HG03108 (cell line): ENCODE results near the gene SETD1A.
A peak's percentile ranks its signal among the peaks of the same experiment; 100 is the strongest.

Source experiments
- ATAC-seq: cut with Tn5 transposase; IDR thresholded peaks from one replicate; pipeline ENCODE4 v1.9.1; 2021; ENCODE audit warnings: moderate library complexity; ENCODE audit not compliant: unreplicated experiment

The SETD1A gene

DNA sequence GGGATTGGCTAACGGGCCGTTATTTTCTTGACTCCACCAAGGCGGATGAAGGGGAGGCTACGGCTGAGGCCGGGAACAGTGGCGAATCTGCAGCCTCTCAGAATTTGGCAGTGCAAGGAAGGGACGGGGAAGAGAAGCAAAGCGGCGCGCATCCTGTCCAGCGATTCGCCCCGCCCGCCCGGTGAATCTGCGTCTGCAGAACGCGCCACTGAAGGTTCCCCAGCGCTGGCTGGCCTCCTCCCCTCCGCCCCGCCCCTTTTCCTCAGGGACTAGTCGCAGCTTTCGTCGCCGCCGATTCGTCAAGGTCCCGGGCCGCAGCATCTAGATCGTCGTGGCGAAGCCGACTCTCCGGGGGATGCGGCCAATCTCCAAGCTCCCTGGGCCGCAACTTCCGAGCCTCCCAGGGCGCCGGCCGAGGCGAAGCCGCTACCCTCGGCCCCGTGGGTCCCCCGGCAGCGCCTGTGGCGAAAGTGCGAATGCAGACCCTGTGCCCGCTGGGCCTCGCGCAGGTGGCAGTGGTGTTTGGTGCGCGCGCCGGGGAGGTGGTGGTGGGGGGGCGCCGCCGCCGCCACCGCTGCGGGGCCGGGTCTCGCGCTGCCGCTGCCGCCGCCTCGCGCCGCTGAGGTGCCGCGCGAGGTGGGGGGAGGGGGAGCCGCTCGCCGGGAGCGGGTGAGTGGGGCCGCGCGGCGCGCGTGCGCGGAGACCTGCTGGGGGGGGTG is at the start of gene SETD1A:
SETD1A (plus strand) TSS at position 299 of the 719 bp plus-strand sequence. CDS start 978 bp downstream, outside the sequence.
- ATAC-seq: peak; percentile 62

DNA sequence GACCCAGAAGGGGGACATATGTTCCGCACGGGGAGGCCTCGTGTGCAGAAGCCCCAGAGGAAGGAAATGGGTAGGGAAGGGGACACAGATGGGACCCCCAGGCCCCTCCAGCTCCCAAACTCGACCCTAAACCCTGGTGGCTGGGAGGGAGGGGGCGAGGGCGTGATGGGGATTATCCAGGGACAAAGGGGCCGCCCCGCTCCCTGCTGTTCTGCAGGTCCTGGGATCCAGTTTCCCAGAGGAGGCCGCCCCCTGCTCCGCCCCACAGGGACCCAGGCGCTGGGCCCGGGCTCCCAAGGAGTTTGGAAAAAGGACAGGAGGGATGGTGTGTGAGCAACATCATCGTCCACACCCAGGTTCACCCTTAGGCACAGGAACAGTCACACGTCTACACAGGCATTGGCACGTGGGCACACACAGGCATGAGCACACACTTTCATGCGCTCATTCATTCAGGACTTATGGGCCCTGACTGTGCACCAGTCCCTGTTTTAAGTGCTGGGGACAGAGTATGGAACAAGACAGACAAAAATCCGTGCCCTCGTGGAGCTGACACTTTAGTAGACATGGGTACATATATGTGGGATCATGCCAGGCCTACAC is 47.0 kb upstream of the SETD1A start:
- ATAC-seq: no peak

DNA sequence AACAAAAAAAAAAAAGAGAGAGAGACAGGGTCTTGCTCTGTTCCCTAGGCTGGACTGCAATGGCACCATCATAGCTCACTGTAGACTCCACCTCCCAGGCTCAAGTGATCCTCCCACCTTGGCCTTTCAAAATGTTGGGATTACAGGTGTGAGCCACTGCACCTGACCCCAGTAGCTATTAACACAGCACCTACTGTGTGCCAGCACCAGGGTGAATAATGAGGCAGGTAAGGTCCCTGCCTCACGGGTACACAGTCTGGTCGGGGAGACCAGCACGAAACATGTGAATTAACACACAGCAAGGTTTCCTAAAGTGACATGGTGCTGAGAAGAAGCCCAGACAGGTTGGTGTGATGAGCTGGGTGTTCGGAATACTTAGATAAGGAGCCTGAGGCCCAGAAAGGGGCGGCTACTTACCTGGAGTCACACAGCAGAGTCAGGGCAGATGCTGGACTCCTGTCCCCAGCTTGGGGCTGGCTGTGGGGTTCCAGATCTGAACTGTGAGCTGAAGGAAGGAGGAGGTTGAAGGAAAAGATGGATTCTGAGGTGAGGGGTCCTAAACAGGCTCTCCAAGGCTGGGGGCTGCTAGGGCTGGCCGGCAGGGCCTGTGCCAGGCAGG is 44.7 kb upstream of the SETD1A start:
- no peak for ATAC-seq

DNA sequence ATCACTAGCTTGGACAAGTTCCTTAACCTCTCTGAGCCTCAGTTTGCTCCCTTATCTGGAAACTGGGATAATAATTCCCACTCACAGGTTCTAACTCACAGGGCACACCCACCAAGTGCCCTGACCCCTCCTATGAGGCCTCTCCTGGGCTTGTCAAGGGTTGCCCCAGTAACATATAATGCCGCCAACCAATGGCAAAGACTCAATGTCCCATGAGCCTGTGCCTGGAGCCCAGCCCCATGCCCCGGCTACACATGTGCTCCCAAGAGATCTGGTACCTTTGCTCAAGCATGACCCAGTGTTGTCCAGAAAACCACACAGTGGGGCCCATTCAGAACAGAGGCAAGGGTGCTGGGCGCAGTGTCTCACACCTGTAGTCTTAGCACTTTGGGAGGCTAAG is 42.7 kb upstream of the SETD1A start:
- ATAC-seq: no peak

DNA sequence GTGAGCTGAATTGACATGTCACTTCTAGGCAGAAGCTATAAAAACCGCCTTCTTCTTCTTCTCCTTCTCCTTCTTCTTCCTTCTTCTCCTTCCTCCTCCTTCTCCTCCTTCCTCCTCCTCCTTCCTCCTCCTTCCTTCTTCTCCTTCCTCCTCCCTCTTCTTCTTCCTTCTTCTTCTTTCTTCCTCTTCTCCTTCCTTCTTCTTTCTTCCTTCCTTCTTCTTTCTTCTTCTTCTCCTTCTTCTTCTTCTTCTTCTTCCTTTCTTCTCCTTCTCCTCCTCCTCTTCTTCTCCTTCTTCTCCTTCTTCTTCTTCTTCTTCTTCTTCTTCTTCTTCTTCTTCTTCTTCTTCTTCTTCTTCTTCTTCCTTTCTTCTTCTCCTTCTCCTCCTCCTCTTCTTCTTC is 38.9 kb upstream of the SETD1A start:
- no peak for ATAC-seq

DNA sequence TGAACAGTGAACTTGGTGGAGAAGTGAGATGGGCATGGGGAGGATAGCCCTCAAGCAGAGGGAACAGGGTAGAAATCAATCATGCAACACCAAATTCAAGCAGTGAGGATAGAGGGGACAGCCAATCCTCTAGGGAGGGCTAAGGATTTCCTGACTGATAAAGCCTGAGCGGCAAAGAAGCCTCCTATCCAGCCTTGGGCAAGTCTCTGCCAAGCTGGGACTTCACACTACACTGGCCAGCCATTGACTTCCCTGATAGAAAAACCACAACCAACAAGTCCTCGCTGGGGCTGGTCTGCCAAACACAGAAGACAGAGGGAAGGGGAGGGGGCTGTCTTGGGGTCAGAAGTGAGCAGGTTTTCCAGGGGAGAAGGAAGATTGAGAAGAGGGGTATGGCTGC is 36.7 kb upstream of the SETD1A start:
- ATAC-seq: no peak

DNA sequence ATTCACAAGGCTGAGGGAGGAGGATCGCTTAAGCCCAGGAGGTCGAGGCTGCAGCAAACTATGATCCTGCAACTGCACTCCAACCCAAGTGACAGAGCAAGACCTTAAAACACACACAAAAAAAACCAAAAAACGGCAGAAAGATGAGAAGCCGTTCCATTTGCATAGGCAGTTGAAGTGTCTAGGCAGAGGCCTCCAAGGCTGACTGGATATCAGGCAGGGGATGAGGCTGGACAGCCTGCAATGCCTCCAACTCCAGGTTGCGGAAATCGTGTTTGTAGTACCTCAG is 36.2 kb upstream of the SETD1A start:
- no peak for ATAC-seq

DNA sequence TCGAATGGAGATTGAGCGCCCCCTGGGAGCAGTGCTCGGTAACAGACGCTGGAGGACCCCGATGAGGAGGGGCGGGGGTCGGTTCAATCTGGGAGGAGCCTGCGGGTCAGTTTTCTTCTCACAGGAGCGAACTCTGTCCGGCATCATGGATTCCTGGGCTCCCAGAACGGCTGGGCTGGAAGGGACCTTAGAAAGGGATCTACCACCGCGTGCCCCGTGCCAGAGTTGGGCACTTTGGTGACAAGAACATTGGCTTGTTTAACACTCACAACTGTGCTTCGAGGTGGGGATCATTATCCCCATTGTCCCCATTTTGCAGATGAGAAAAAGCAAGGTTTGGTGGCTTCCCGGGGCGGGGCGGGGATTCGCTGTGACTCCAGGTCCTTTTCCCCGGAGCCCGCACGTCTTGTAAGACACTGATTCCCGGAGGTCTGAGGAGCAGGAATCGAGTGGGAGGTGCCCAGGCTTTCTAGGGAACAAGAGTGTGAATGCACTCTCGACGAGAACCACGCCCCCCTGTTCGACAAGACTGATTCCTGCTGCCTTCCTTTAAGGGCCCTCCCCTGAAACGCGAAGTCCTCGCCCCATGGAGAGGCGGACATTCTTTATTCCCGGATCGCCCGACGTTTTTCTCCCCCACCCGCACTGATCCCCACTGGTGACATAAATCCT is 35.7 kb upstream of the SETD1A start:
- peak; percentile 1 for ATAC-seq

DNA sequence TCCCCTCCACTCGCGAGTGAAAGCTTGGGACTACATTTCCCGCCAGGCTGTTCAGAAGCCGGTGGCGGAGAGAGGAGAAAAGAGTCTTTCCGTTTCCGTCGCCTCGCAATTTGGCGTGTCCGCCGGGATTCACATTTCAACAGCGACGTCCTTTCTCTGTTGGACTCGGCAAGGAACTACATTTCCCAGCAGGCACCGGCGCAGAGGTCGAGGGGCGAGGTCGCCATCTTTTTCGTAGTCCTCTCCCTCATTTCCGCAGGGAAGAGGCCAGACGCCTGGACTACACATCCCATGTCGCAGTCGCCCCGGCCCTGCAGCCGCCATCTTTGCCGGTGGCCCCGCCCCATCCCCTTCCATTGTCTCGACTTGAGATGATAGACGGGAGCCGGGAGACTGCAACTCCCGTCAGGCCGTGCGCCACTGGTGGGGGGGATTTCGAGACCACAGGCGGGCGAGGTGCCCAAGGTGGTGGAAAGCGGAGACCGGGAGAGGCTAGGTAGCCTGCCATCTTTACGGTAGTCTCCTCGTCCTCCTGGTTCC is 35.1 kb upstream of the SETD1A start:
- peak; percentile 63 for ATAC-seq

DNA sequence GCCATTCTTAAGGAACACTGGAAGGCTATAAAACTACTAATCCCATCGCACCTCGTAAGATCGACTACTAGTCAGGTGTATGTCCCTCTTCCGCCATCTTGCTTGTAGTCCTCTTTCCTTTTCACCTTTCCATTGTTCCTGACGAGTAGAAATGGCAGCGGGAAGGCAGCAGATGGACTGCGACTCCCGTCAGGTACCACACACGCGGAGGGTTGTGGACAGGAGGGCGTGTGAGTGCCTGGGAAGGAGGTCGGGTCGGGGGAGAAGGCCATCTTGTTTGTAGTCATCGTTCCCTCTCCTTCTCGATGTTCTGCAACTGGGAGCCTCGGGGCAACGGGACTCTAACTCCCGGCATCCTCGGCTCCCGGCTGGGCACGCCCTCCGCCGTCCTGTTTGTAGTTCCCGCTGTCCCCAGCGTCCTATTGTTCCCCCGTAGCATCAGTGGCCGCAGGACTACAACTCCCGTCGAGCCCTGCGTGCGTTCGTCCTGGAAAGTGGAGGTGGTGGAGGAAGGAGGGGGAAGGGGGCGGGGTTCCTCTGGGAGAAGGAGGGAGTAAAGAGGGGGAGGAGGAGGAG is 34.5 kb upstream of the SETD1A start:
- peak; percentile 66 for ATAC-seq

DNA sequence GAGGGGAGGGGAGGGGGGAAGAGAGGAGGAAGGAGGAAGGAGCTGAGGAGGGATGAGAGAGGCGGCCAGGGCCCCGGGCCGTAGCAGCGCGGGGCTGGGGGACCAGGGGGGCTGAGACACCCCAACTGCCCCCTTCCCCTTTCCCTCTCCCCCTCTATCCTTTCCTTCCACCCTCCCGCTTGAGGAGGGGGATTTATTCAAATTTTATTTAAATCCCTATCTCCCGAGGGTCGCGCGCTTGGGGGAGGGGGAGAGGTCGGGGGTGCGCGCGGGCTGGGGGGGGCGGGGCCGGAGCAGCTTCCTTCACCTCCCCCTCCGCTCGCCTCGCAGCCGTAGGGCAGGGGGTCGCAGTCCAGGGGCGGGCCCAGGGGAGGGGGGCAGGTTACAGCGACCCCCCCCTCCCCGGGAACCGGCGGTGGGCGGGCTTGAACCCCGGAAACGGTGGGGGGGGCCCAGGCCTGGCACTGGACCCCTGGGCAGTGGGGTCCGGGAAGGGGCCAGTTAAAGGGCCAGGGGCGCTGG is 33.9 kb upstream of the SETD1A start, which contains the start of gene FBXL19:
FBXL19 (plus strand) TSS at position 19 of the 522 bp plus-strand sequence. CDS start 2,183 bp downstream, outside the sequence.
- no peak for ATAC-seq

DNA sequence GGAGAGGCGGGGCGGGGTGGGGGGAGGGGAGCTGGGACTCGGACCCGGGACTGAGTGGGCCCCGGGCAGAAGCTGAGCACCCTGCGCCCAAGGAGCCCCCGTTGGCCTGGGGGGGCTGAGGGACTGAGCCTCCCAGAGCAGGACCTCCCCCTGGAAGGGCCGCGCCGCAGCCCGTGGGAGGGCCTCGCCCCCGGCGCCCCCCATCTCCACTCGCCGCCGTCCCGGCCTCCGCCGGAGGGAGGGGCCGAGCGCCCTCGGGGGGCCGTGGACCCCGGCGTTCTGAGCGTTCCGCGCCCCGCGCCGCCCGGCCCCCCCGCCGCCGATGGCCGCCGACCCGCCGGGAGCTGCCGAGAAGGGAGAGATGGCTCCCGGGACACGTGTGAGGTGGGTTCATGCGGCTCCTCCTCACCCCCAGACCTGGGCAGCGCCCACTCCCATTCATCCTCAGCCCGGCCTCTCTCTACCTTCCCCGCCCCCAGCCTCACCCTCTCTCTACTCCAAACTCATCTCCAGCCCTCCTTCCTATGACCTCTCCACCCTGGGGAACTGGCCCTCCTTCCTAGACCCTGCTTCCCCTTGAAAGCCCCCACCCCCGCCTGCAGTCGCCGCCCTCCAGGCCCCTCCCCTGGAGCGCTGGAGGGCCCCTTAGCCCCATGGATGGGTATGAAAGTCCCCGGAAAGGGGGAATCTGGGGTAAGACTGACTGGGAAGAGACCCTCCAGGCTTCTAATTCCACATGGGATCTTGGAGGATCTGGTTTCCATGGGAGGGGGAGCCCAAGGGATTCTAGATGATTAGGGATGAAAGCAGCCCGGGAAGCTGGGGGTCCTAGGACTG is 33.3 kb upstream of the SETD1A start:
- no peak for ATAC-seq

DNA sequence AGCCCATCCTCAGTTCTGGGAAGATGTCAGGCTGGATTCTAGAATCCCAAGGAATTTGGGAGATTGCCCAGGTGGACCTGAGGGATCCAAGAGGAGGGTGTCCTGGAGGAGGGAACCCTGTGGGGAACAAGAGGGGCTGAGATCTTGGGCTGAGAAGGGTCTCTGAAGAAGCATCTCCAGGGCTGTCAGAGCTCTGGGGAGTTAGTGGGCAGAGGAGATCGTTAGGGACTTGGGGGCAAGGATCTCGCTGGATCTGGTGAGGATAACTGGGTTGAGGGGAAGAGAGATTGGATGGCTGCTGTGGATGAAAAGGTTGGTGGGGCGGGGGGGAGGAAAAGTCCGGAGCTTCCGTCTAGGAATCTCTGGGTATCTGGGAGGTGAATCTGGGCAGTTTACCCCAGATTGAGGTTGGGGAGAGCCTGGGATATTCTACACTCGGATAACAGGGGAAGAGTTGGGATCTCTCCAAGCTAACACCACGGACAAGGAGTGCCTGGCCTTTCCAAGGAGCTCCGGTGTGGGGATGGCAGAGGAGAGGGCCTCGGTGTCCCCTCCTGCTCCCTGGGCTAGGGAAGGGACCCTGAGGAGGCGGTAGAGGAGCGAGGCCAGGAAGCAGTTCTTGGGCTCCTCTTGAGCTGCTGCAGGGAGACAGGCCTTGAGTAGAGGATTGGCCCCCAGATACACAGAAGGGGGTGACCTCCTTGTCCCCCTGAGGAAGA is 32.5 kb upstream of the SETD1A start:
- ATAC-seq: no peak

DNA sequence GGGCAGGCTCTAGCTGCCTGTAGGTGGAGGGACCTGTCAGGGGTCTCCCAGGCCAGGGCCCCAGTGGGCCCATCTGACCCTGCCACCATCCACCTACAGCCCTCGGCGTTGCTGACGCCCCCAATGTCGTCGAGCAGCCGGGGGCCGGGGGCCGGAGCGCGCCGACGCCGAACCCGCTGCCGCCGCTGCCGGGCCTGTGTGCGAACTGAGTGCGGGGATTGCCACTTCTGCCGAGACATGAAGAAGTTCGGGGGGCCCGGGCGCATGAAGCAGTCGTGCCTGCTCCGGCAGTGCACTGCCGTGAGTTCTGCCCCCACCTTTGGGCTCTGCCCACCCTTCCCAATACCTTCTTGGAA is 31.9 kb upstream of the SETD1A start:
- no peak for ATAC-seq

DNA sequence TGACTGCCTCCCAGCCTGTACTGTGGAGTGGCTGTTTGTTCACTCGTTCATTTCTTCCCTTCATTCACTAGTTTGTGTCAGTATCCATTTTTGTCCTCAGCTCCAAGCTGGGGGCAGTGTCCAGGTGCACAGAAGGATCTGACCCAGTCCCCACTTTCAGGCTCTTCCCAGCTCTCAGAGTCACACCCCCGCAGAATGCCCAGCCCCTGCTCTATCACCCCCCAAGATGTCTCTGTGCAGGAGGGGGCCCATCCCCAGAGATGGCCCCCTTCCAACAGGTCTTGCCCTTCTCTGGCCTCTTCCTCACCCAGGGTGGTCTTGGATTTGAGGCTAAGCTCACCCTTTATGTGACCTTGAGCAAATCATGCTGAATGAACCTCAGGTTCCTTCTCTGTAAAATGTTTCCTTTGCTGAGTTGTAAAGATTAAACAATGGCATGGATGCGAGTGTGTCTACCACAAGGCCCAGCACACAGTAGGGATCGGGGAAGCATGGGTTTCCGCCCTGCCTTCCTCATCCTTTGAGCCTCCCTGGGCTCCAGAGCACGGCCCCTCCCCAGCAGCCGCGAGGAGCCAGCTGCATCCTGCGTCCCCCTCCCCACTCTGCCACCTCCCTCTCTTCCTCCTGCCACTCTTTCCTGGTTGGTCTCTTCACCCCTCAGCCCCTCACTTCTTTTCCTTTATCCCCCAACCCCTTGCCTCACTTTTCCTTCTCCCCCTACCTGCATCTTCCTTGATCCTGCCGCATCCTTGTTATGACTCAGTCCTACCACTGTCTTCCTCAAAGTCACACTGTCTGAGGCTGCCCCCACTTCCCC is 31.4 kb upstream of the SETD1A start:
- ATAC-seq: no peak

DNA sequence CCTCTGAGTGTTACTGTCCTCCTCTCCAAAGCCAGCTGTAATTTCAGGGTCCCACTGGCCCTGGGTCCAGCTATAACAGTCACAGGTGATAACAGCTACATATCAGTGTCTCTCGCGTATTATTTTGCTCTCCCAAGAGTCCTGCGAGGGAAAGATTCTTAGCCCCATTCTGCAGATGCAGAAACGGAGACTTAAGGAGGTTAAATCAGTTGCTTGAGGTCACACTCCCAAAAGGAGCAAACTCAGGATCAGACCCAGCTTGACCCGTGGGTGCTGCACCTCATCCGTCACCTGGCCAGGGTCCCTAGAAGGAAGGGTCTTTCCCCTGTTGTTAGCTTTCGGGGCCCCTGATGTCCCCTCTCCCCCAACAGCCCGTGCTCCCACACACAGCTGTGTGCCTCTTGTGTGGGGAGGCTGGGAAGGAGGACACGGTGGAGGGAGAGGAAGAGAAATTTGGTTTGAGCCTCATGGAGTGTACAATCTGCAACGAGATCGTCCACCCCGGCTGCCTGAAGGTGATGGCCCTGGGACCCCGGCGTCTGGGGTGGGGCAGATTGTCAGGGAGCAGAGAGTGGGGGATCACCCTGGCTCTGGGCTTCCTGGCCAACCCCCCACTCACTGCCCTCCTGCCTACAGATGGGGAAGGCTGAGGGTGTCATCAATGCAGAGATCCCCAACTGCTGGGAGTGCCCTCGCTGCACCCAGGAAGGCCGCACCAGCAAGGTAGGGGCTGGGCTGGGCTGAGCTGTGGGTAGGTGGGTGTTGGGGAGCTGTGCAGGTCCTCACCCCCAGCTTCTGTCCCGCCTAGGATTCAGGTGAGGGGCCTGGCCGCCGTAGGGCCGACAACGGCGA is 30.4 kb upstream of the SETD1A start:
- ATAC-seq: no peak

DNA sequence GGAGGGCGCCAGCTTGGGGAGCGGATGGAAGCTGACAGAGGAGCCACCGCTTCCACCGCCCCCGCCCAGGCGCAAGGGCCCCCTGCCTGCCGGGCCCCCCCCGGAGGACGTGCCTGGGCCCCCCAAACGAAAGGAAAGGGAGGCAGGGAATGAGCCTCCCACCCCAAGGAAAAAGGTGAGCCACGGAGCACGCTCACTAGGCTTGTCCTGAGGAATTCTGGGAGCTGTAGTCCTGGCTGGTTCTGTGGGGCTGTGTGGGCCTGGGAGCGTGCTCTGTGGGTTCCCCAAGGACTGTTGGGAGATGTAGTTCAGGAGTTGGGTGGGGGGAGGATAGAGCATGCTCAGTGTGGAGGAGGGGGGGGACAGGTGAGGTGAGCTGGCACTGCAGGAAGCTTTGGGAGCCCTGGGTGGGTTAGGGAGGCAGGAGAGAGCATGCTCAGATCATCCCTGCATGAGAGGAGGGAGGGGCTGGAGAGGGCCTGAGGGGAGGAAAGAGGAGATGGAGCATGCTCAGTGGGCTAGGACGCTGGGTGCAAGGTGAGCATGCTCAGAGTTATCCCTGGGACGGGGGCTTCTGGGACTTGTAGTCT is 29.7 kb upstream of the SETD1A start:
- no peak for ATAC-seq
